ENCODE data around the gene COX5A.
A peak's percentile ranks its signal among the peaks of the same experiment; 100 is the strongest.
"Not testable (repeated sequence)": the region's sequence is repeated elsewhere in the genome, so short reads cannot be mapped to it uniquely, and the experiment has no call there.

The COX5A gene

GRCh38 chr15:74955017-74955416 lies 17.1 kb upstream of the COX5A start:
- no peak for DNase-seq

- no peak for DNase-seq
Measured at GRCh38 chr15:74954515-74954914, 16.6 kb upstream of the COX5A start.

GRCh38 chr15:74951006-74951405 lies 13.1 kb upstream of the COX5A start:
- DNase-seq: no peak

GRCh38 chr15:74950078-74950908 lies 12.4 kb upstream of the COX5A start:
- DNase-seq: peak; percentile 59

GRCh38 chr15:74937272-74937589 lies 642 bp downstream of the COX5A start:
- DNase-seq: peak; percentile 26

- DNase-seq: not testable (repeated sequence)
Measured at GRCh38 chr15:74935193-74935592, 2.7 kb downstream of the COX5A start.

GRCh38 chr15:74933573-74933972 lies 4.3 kb downstream of the COX5A start:
- DNase-seq: no peak

GRCh38 chr15:74928771-74929198 lies 9.1 kb downstream of the COX5A start:
- no peak for DNase-seq

- DNase-seq: no peak
Measured at GRCh38 chr15:74924525-74924924, 13.3 kb downstream of the COX5A start.

GRCh38 chr15:74920456-74920855 lies 17.4 kb downstream of the COX5A start:
- DNase-seq: no peak

- no peak for DNase-seq
Measured at GRCh38 chr15:74917676-74918075, 20.2 kb downstream of the COX5A start.

GRCh38 chr15:74913799-74914198 lies 24.1 kb downstream of the COX5A start:
- DNase-seq: not testable (repeated sequence)

- no peak for DNase-seq
Measured at GRCh38 chr15:74913041-74913440, 24.8 kb downstream of the COX5A start.

- no peak for DNase-seq
Measured at GRCh38 chr15:74908635-74909034, 29.2 kb downstream of the COX5A start.

- no peak for DNase-seq
Measured at GRCh38 chr15:74907163-74907870, 30.6 kb downstream of the COX5A start.

- peak; percentile 81 for DNase-seq
Measured at GRCh38 chr15:74906450-74907162, 31.3 kb downstream of the COX5A start, which contains the start of gene FAM219B. TSS of gene FAM219B (minus strand) at chr15:74906851. CDS start at chr15:74906800, 51 bp downstream.

- peak; percentile 12 for DNase-seq
Measured at GRCh38 chr15:74906067-74906449, 31.8 kb downstream of the COX5A start.

- DNase-seq: no peak
Measured at GRCh38 chr15:74904190-74904805, 33.6 kb downstream of the COX5A start.

- no peak for DNase-seq
Measured at GRCh38 chr15:74903676-74904075, 34.2 kb downstream of the COX5A start.

- no peak for DNase-seq
Measured at GRCh38 chr15:74902295-74903075, 35.4 kb downstream of the COX5A start.

GRCh38 chr15:74901612-74902063 lies 36.2 kb downstream of the COX5A start:
- peak; percentile 36 for DNase-seq

GRCh38 chr15:74897300-74897701 lies 40.6 kb downstream of the COX5A start:
- no peak for DNase-seq
